ENCODE results near the gene CXCL12.

Gene CXCL12

DNA sequence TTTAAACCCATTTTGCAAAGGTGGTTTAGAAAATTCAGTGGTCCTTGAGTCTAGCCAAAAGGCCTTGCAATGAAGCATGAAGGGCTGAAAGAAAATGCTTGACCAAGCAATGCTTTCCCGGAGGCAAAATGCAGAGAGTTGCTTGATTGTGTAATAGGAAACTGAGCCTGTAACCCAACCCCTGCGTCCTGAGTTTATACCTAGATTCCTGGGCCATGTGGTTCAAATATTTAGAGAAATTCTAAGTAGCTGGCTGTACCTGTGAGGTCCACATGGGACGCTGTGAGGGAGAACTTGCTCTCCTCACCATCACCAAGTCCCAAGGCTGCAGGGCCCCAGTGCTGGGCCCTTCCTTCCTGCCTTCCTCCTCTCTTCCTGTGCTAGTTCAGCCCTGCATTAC, 45.7 kb downstream of the CXCL12 start:
- ATAC-seq (ENCODE audit: insufficient read depth, low read depth) (no peak), DNase-seq (no peak)
- Histone ChIP-seq H3K9me3 (ENCODE audit: insufficient read depth, low read length, severe bottlenecking) (no peaks in the 10 kb centered on the region), H3K79me2 (ENCODE audit: insufficient read depth, low read length) (no peaks in the 10 kb centered on the region), H3K4me3 (ENCODE audit: low read depth in 1 of 2, low read length in 2 of 2) (no peak overlapping the region), H3K4me2 (ENCODE audit: insufficient read depth, low read length) (no peak overlapping the region), H3K9ac (ENCODE audit: low read depth, low read length) (no peak overlapping the region), H4K20me1 (ENCODE audit: insufficient read depth, low read length) (no peaks in the 10 kb centered on the region), H3K27ac (ENCODE audit: low read length) (no peak overlapping the region), H3K27me3 (ENCODE audit: insufficient read depth, low read length, poor library complexity) (no peaks in the 10 kb centered on the region), H2AFZ (ENCODE audit: low read depth, low read length) (no peak overlapping the region), H3K4me1 (ENCODE audit: insufficient read depth, low read length) (no peaks in the 10 kb centered on the region), H3K36me3 (ENCODE audit: insufficient read depth, low read length) (no peaks in the 10 kb centered on the region)
- TF ChIP-seq, protein P1, sequence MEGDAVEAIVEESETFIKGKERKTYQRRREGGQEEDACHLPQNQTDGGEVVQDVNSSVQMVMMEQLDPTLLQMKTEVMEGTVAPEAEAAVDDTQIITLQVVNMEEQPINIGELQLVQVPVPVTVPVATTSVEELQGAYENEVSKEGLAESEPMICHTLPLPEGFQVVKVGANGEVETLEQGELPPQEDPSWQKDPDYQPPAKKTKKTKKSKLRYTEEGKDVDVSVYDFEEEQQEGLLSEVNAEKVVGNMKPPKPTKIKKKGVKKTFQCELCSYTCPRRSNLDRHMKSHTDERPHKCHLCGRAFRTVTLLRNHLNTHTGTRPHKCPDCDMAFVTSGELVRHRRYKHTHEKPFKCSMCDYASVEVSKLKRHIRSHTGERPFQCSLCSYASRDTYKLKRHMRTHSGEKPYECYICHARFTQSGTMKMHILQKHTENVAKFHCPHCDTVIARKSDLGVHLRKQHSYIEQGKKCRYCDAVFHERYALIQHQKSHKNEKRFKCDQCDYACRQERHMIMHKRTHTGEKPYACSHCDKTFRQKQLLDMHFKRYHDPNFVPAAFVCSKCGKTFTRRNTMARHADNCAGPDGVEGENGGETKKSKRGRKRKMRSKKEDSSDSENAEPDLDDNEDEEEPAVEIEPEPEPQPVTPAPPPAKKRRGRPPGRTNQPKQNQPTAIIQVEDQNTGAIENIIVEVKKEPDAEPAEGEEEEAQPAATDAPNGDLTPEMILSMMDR (IDR thresholded peaks at IDR 0.05; ENCODE audit: borderline replicate concordance, extremely low read depth, low read length, poor library complexity, severe bottlenecking), result no peak
- TF ChIP-seq EZH2 (IDR thresholded peaks at IDR 0.05; ENCODE audit: borderline replicate concordance, low read depth, low read length, severe bottlenecking), result no peak

DNA sequence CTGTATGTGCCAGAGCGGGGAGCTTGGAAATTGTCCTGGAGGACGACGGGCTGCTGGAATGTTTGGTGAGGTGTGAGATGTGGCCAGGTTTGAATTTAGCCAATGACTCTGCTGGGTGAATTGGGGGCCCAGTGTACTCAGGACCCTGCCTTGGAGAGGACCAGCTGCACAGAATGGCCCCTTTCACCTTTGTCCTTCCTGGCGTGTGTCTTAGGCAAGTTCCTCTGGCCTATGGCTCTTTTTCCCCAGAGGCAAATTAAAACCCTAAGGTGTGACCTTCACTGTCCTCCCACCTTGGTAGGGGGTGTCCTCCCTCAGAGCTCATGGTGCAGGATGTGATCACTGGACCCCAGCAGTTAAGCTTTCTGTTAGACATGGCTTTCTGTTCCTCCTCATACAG, 47.8 kb downstream of the CXCL12 start:
- Histone ChIP-seq H3K4me1 (ENCODE audit: insufficient read depth, low read length) (no peaks in the 10 kb centered on the region), H3K4me2 (ENCODE audit: insufficient read depth, low read length) (no peak overlapping the region), H3K27ac (ENCODE audit: low read length) (no peak overlapping the region), H3K9me3 (ENCODE audit: insufficient read depth, low read length, severe bottlenecking) (no peaks in the 10 kb centered on the region), H3K79me2 (ENCODE audit: insufficient read depth, low read length) (no peaks in the 10 kb centered on the region), H3K4me3 (ENCODE audit: low read depth in 1 of 2, low read length in 2 of 2) (no peak overlapping the region), H3K36me3 (ENCODE audit: insufficient read depth, low read length) (no peaks in the 10 kb centered on the region), H2AFZ (ENCODE audit: low read depth, low read length) (no peak overlapping the region), H4K20me1 (ENCODE audit: insufficient read depth, low read length) (no peaks in the 10 kb centered on the region), H3K27me3 (ENCODE audit: insufficient read depth, low read length, poor library complexity) (no peaks in the 10 kb centered on the region), H3K9ac (ENCODE audit: low read depth, low read length) (no peak overlapping the region)
- no peak for TF ChIP-seq EZH2 (IDR thresholded peaks at IDR 0.05; ENCODE audit: borderline replicate concordance, low read depth, low read length, severe bottlenecking)
- ATAC-seq (ENCODE audit: insufficient read depth, low read depth) (no peak), DNase-seq (no peak)

GRCh38 chr10:44335330-44336021, 49.4 kb downstream of the CXCL12 start:
- Histone ChIP-seq H2AFZ (ENCODE audit: low read depth, low read length) (no peak overlapping the region), H3K36me3 (ENCODE audit: insufficient read depth, low read length) (no peaks in the 10 kb centered on the region), H3K9ac (ENCODE audit: low read depth, low read length) (no peak overlapping the region), H3K27me3 (ENCODE audit: insufficient read depth, low read length, poor library complexity) (no peaks in the 10 kb centered on the region), H3K27ac (ENCODE audit: low read length) (no peak overlapping the region), H3K4me3 (ENCODE audit: low read depth in 1 of 2, low read length in 2 of 2) (no peak overlapping the region), H4K20me1 (ENCODE audit: insufficient read depth, low read length) (no peaks in the 10 kb centered on the region), H3K4me1 (ENCODE audit: insufficient read depth, low read length) (no peaks in the 10 kb centered on the region), H3K4me2 (ENCODE audit: insufficient read depth, low read length) (no peak overlapping the region), H3K9me3 (ENCODE audit: insufficient read depth, low read length, severe bottlenecking) (no peaks in the 10 kb centered on the region), H3K79me2 (ENCODE audit: insufficient read depth, low read length) (no peaks in the 10 kb centered on the region)
- ATAC-seq (ENCODE audit: insufficient read depth, low read depth), result no peak
- TF ChIP-seq, protein P1 (IDR thresholded peaks at IDR 0.05; ENCODE audit: borderline replicate concordance, extremely low read depth, low read length, poor library complexity, severe bottlenecking), result no peak
- TF ChIP-seq EZH2 (IDR thresholded peaks at IDR 0.05; ENCODE audit: borderline replicate concordance, low read depth, low read length, severe bottlenecking), result no peak
- no peak for DNase-seq

GRCh38 chr10:44334621-44335184, 50.2 kb downstream of the CXCL12 start:
- DNase-seq, result no peak
- no peak for ATAC-seq (ENCODE audit: insufficient read depth, low read depth)
- Histone ChIP-seq H4K20me1 (ENCODE audit: insufficient read depth, low read length) (no peaks in the 10 kb centered on the region), H3K27ac (ENCODE audit: low read length) (no peak overlapping the region), H3K4me1 (ENCODE audit: insufficient read depth, low read length) (no peaks in the 10 kb centered on the region), H3K79me2 (ENCODE audit: insufficient read depth, low read length) (no peaks in the 10 kb centered on the region), H3K4me2 (ENCODE audit: insufficient read depth, low read length) (no peak overlapping the region), H3K36me3 (ENCODE audit: insufficient read depth, low read length) (no peaks in the 10 kb centered on the region), H3K4me3 (ENCODE audit: low read depth in 1 of 2, low read length in 2 of 2) (no peak overlapping the region), H2AFZ (ENCODE audit: low read depth, low read length) (no peak overlapping the region), H3K9me3 (ENCODE audit: insufficient read depth, low read length, severe bottlenecking) (no peaks in the 10 kb centered on the region), H3K9ac (ENCODE audit: low read depth, low read length) (no peak overlapping the region), H3K27me3 (ENCODE audit: insufficient read depth, low read length, poor library complexity) (no peaks in the 10 kb centered on the region)
- TF ChIP-seq, protein P1 (IDR thresholded peaks at IDR 0.05; ENCODE audit: borderline replicate concordance, extremely low read depth, low read length, poor library complexity, severe bottlenecking), result no peak
- no peak for TF ChIP-seq EZH2 (IDR thresholded peaks at IDR 0.05; ENCODE audit: borderline replicate concordance, low read depth, low read length, severe bottlenecking)

All from DND-41 (cell line).